Spleen (tissue), 7 donors: Measurements from ENCODE around the gene ABLIM2.

Source experiments
- CTCF ChIP-seq, 11 experiments: fragments of 200-600 bp in 7 of 11; fragments of 450-650 bp in 4 of 11; sonication (generic) in 4 of 11; IDR thresholded peaks in 8 of 11; conservative IDR thresholded peaks in 3 of 11; 1 replicate in 7 of 11; 2 replicates in 4 of 11; pipeline versions ENCODE4 v1.4.0 to v1.8.0; 2016 to 2021; ENCODE audit warnings: antibody characterized with exemption in 11 of 11, inconsistent platforms in 4 of 11, mild to moderate bottlenecking in 1 of 11
- POLR2A ChIP-seq, 3 donors: fragments of 450-650 bp; IDR thresholded peaks; one replicate each; pipeline ENCODE4 v1.5.1; 2017; ENCODE audit warnings: antibody characterized with exemption in 3 of 3, mild to moderate bottlenecking in 1 of 3
- donor health status: DM: no; HTN: no; CAD: no; lungs with moderate emphysema.
- donor health status: DM: no; HTN: no; CAD: no.
- donor health status: DM: no; HTN: no; CAD: no.

GRCh38 chr4:8081171-8081570 lies 77.4 kb downstream of the ABLIM2 start:
- TF ChIP-seq POLR2A (IDR thresholded peaks at IDR 0.05) (no peak), CTCF (IDR thresholded peaks at IDR 0.05 in 8 of 11, conservative IDR thresholded peaks at IDR 0.05 in 3 of 11) (no peak)
